ENCODE results near the gene ZNF774.

ZNF774 gene

GRCh38 chr15:90402223-90402622 is 50.1 kb downstream of the ZNF774 start:
- Histone ChIP-seq H2BK12ac (ENCODE audit: low read length in 2 of 2) (no peak overlapping the region), H3K79me1 (replicated peaks; ENCODE audit: low read length, poor library complexity, severe bottlenecking) (no peaks in the 10 kb centered on the region), H2BK120ac (ENCODE audit: low read depth, low read length) (no peak overlapping the region), H3K27ac (ENCODE audit: low read length, poor library complexity, severe bottlenecking) (peak overlapping the region; percentile 98), H3K14ac (ENCODE audit: low read length in 2 of 2) (no peak overlapping the region), H3K4me3 (ENCODE audit: insufficient read depth in 1 of 2, low read depth in 1 of 2, low read length in 2 of 2) (peak overlapping the region in 1 of 2 experiments; percentile 56), H3K23ac (ENCODE audit: low read length in 2 of 2) (no peak overlapping the region), H3K9ac (ENCODE audit: low read length) (peak overlapping the region; percentile 93), H3K4ac (ENCODE audit: low read depth in 1 of 2, low read length in 2 of 2) (peak overlapping the region in 1 of 2 experiments; percentile 30), H2BK15ac (ENCODE audit: low read depth, poor library complexity, severe bottlenecking) (no peak overlapping the region), H2AK5ac (ENCODE audit: low read length, severe bottlenecking) (peak overlapping the region; percentile 88), H2AFZ (ENCODE audit: low read depth, low read length) (no peak overlapping the region), H3K4me2 (ENCODE audit: low read length, poor library complexity, severe bottlenecking) (peak overlapping the region; percentile 59), H4K91ac (ENCODE audit: low read length) (no peak overlapping the region), H3K4me1 (ENCODE audit: control insufficient read depth, insufficient read depth, low read depth, low read length) (peaks cover 11% of the 10 kb centered on the region), H3K27me3 (ENCODE audit: control insufficient read depth in 1 of 2, insufficient read depth in 1 of 2, low read length in 2 of 2) (no peaks in the 10 kb centered on the region), H4K8ac (ENCODE audit: low read length) (no peak overlapping the region), H3K9me3 (ENCODE audit: control insufficient read depth, low read length) (no peaks in the 10 kb centered on the region), H2BK5ac (ENCODE audit: low read depth, low read length, poor library complexity, severe bottlenecking) (peak overlapping the region; percentile 81), H3K36me3 (ENCODE audit: control insufficient read depth in 1 of 2, insufficient read depth in 2 of 2, low read depth in 1 of 2, low read length in 2 of 2) (peaks cover 0 to 6% of the 10 kb centered on the region in 2 experiments), H3K18ac (ENCODE audit: low read depth in 1 of 2, low read length in 2 of 2) (peak overlapping the region in 1 of 2 experiments; percentile 27)
- DNase-seq, result peak; percentile 85

DNA sequence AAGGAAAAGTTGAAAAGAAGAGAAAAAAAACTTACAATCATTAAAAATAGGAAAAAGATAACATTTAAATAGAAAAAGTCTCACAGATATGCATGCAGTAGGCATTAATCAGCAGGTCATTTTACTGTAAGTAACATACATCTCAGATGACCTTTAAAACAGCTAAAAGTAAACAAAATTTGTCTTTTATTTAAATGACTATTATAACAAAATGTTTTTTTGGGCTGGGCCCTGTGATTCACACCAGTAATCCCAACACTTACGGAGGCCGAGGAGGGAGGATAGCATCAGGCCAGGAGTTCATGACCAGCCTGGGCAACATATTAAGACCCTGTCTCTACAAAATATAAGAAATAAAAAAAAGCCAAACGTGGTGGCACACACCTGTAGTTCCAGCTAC is 50.7 kb downstream of the ZNF774 start:
- H3K79me1 ChIP-seq (replicated peaks; ENCODE audit: low read length, poor library complexity, severe bottlenecking), result no peaks in the 10 kb centered on the region
- no peak overlapping the region for H2BK12ac ChIP-seq (ENCODE audit: low read length in 2 of 2)
- H3K4me2 ChIP-seq (ENCODE audit: low read length, poor library complexity, severe bottlenecking), result no peak overlapping the region
- no peak overlapping the region for H3K4me3 ChIP-seq (ENCODE audit: insufficient read depth in 1 of 2, low read depth in 1 of 2, low read length in 2 of 2)
- no peak overlapping the region for H2BK5ac ChIP-seq (ENCODE audit: low read depth, low read length, poor library complexity, severe bottlenecking)
- H4K8ac ChIP-seq (ENCODE audit: low read length), result no peak overlapping the region
- no peak overlapping the region for H3K23ac ChIP-seq (ENCODE audit: low read length in 2 of 2)
- no peaks in the 10 kb centered on the region for H3K27me3 ChIP-seq (ENCODE audit: control insufficient read depth in 1 of 2, insufficient read depth in 1 of 2, low read length in 2 of 2)
- H2AK5ac ChIP-seq (ENCODE audit: low read length, severe bottlenecking), result peak overlapping the region; percentile 80
- peaks cover 11% of the 10 kb centered on the region for H3K4me1 ChIP-seq (ENCODE audit: control insufficient read depth, insufficient read depth, low read depth, low read length)
- no peak overlapping the region for H4K91ac ChIP-seq (ENCODE audit: low read length)
- 35% methylated on average over 3 of the region's 3 CpGs for WGBS
- peak overlapping the region; percentile 90 for H3K27ac ChIP-seq (ENCODE audit: low read length, poor library complexity, severe bottlenecking)
- H3K9me3 ChIP-seq (ENCODE audit: control insufficient read depth, low read length), result no peaks in the 10 kb centered on the region
- peak overlapping the region; percentile 43 to 93 for H3K18ac ChIP-seq (ENCODE audit: low read depth in 1 of 2, low read length in 2 of 2)
- H2BK15ac ChIP-seq (ENCODE audit: low read depth, poor library complexity, severe bottlenecking), result no peak overlapping the region
- H3K9ac ChIP-seq (ENCODE audit: low read length), result peak overlapping the region; percentile 93
- H2AFZ ChIP-seq (ENCODE audit: low read depth, low read length), result no peak overlapping the region
- no peak overlapping the region for H2BK120ac ChIP-seq (ENCODE audit: low read depth, low read length)
- no peak for DNase-seq
- H3K36me3 ChIP-seq (ENCODE audit: control insufficient read depth in 1 of 2, insufficient read depth in 2 of 2, low read depth in 1 of 2, low read length in 2 of 2), result peaks cover 0 to 6% of the 10 kb centered on the region in 2 experiments
- peak overlapping the region in 1 of 2 experiments; percentile 28 for H3K4ac ChIP-seq (ENCODE audit: low read depth in 1 of 2, low read length in 2 of 2)
- H3K14ac ChIP-seq (ENCODE audit: low read length in 2 of 2), result no peak overlapping the region

GRCh38 chr15:90405055-90405607 is 53.0 kb downstream of the ZNF774 start:
- DNase-seq, result no peak
- Histone ChIP-seq H2BK120ac (ENCODE audit: low read depth, low read length) (no peak overlapping the region), H4K91ac (ENCODE audit: low read length) (no peak overlapping the region), H3K4ac (ENCODE audit: low read depth in 1 of 2, low read length in 2 of 2) (no peak overlapping the region), H3K18ac (ENCODE audit: low read depth in 1 of 2, low read length in 2 of 2) (no peak overlapping the region), H3K4me2 (ENCODE audit: low read length, poor library complexity, severe bottlenecking) (no peak overlapping the region), H2BK5ac (ENCODE audit: low read depth, low read length, poor library complexity, severe bottlenecking) (no peak overlapping the region), H3K27me3 (ENCODE audit: control insufficient read depth in 1 of 2, insufficient read depth in 1 of 2, low read length in 2 of 2) (no peaks in the 10 kb centered on the region), H2BK15ac (ENCODE audit: low read depth, poor library complexity, severe bottlenecking) (no peak overlapping the region), H3K14ac (ENCODE audit: low read length in 2 of 2) (no peak overlapping the region), H3K79me1 (replicated peaks; ENCODE audit: low read length, poor library complexity, severe bottlenecking) (no peaks in the 10 kb centered on the region), H3K9me3 (ENCODE audit: control insufficient read depth, low read length) (no peaks in the 10 kb centered on the region), H3K23ac (ENCODE audit: low read length in 2 of 2) (no peak overlapping the region), H3K4me1 (ENCODE audit: control insufficient read depth, insufficient read depth, low read depth, low read length) (peaks cover 12% of the 10 kb centered on the region), H3K27ac (ENCODE audit: low read length, poor library complexity, severe bottlenecking) (no peak overlapping the region), H3K9ac (ENCODE audit: low read length) (peak overlapping the region; percentile 31), H3K4me3 (ENCODE audit: insufficient read depth in 1 of 2, low read depth in 1 of 2, low read length in 2 of 2) (no peak overlapping the region), H2AFZ (ENCODE audit: low read depth, low read length) (no peak overlapping the region), H3K36me3 (ENCODE audit: control insufficient read depth in 1 of 2, insufficient read depth in 2 of 2, low read depth in 1 of 2, low read length in 2 of 2) (peaks cover 3% of the 10 kb centered on the region in 2 experiments), H4K8ac (ENCODE audit: low read length) (no peak overlapping the region), H2BK12ac (ENCODE audit: low read length in 2 of 2) (no peak overlapping the region), H2AK5ac (ENCODE audit: low read length, severe bottlenecking) (no peak overlapping the region)
- WGBS, result 85% methylated on average over 3 of the region's 3 CpGs

DNA sequence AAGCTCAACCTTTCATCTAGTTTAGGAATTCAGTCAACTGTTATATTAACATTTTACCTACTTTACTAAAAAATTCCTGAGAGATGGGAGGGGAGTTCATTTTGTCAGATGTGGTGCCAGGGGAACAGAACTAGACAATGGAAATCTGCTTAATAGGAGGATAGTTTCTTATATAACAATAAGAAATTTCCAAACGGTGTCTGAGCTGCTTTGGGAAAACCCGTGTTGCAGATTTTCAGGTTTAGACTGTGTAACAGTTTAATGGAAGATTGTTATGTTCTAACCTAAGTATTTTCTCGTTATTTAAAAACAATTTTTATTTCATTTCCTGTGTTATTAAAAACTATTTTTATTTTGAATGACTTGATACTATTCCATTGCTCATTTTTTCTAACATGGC is 55.3 kb downstream of the ZNF774 start:
- WGBS, result no CpG with 5 or more reads among the region's 3 CpGs

More for the DNA sequence above, 55.3 kb downstream of the ZNF774 start:
- no peaks in the 10 kb centered on the region for H3K27me3 ChIP-seq (ENCODE audit: control insufficient read depth in 1 of 2, insufficient read depth in 1 of 2, low read length in 2 of 2)
- no peak overlapping the region for H4K91ac ChIP-seq (ENCODE audit: low read length)
- H3K4ac ChIP-seq (ENCODE audit: low read depth in 1 of 2, low read length in 2 of 2), result no peak overlapping the region
- H2AFZ ChIP-seq (ENCODE audit: low read depth, low read length), result no peak overlapping the region
- H2BK12ac ChIP-seq (ENCODE audit: low read length in 2 of 2), result no peak overlapping the region
- H2AK5ac ChIP-seq (ENCODE audit: low read length, severe bottlenecking), result no peak overlapping the region
- H2BK5ac ChIP-seq (ENCODE audit: low read depth, low read length, poor library complexity, severe bottlenecking), result no peak overlapping the region
- H3K27ac ChIP-seq (ENCODE audit: low read length, poor library complexity, severe bottlenecking), result no peak overlapping the region
- H2BK120ac ChIP-seq (ENCODE audit: low read depth, low read length), result no peak overlapping the region
- H3K4me3 ChIP-seq (ENCODE audit: insufficient read depth in 1 of 2, low read depth in 1 of 2, low read length in 2 of 2), result no peak overlapping the region
- H2BK15ac ChIP-seq (ENCODE audit: low read depth, poor library complexity, severe bottlenecking), result no peak overlapping the region
- no peaks in the 10 kb centered on the region for H3K79me1 ChIP-seq (replicated peaks; ENCODE audit: low read length, poor library complexity, severe bottlenecking)
- no peak overlapping the region for H3K4me2 ChIP-seq (ENCODE audit: low read length, poor library complexity, severe bottlenecking)
- H3K36me3 ChIP-seq (ENCODE audit: control insufficient read depth in 1 of 2, insufficient read depth in 2 of 2, low read depth in 1 of 2, low read length in 2 of 2), result peaks cover 3% of the 10 kb centered on the region in 2 experiments
- H3K4me1 ChIP-seq (ENCODE audit: control insufficient read depth, insufficient read depth, low read depth, low read length), result peaks cover 12% of the 10 kb centered on the region
- no peak overlapping the region for H3K14ac ChIP-seq (ENCODE audit: low read length in 2 of 2)
- no peak overlapping the region for H4K8ac ChIP-seq (ENCODE audit: low read length)
- H3K9me3 ChIP-seq (ENCODE audit: control insufficient read depth, low read length), result no peaks in the 10 kb centered on the region
- H3K9ac ChIP-seq (ENCODE audit: low read length), result peak overlapping the region; percentile 55
- H3K18ac ChIP-seq (ENCODE audit: low read depth in 1 of 2, low read length in 2 of 2), result no peak overlapping the region
- H3K23ac ChIP-seq (ENCODE audit: low read length in 2 of 2), result no peak overlapping the region
- no peak for DNase-seq

Measured in mesenchymal stem cell (in vitro differentiated cells and primary cell).